H1 (cell line): ENCODE results near the gene ZDHHC3. TPM values are rescaled to one million over a fixed set of nuclear protein-coding genes. Genes with fewer than 3 reads are reported as not detected.

Experiments used
- ASH2L ChIP-seq: fragments of 200-600, 300-600 bp; sonication (generic); IDR thresholded peaks from one replicate; pipeline ENCODE4 v1.7.1; 2017; ENCODE audit warnings: low read length
- BRCA1 ChIP-seq: IDR thresholded peaks from 2 replicates; pipeline ENCODE4 v1.6.1; 2012; ENCODE audit warnings: low read depth, low read length, improper control_type of control experiment
- CHD2 ChIP-seq: IDR thresholded peaks from 2 replicates; pipeline ENCODE4 v1.6.1; 2012; ENCODE audit warnings: low read length, improper control_type of control experiment
- JUN ChIP-seq: IDR thresholded peaks from 2 replicates; pipeline ENCODE4 v1.6.1; 2011; ENCODE audit warnings: low read depth, mild to moderate bottlenecking, improper control_type of control experiment, low read length
- NANOG ChIP-seq: IDR thresholded peaks from 2 replicates; pipeline ENCODE4 v1.6.1; 2011; ENCODE audit warnings: low read length, low read depth, mild to moderate bottlenecking, inconsistent platforms; ENCODE audit not compliant: insufficient read depth, poor library complexity, severe bottlenecking
- PHF8 ChIP-seq: fragments of 200-600 bp; sonication (generic); conservative IDR thresholded peaks from 2 replicates; pipeline ENCODE4 v1.7.1; 2012; ENCODE audit warnings: low read depth, mild to moderate bottlenecking, inconsistent platforms, low read length, moderate library complexity
- RNF2 ChIP-seq: fragments of 200-900, 300-1000 bp; sonication (generic); IDR thresholded peaks from 2 replicates; pipeline ENCODE4 v1.7.1; 2016; ENCODE audit warnings: borderline replicate concordance, low read depth, mild to moderate bottlenecking, antibody characterized with exemption, low read length; ENCODE audit not compliant: poor library complexity, severe bottlenecking; ENCODE audit errors: missing control alignments
- polyA plus RNA-seq, 7 experiments: library from polyadenylated mRNA; depleted of rRNA in 3 of 7; stranded (reverse) in 5 of 7; unstranded in 2 of 7; fragments of >200 nt in 5 of 7; fragments of 200-250 nt in 2 of 7; gene quantifications; 1 replicate in 5 of 7; 2 replicates in 1 of 7; 4 replicates in 1 of 7; pipeline versions ENCODE4 v1.2.1 to v1.2.3, GENCODE V29; 2011 to 2013; ENCODE audit warnings: missing spikeins in 2 of 7, mixed read lengths in 2 of 7
- total RNA-seq: library from RNA; stranded (reverse); fragmentation: NEBNext Ultra II Directional; extraction: Animal tissue kit (Norgen Biotek cat#: 25700); gene quantifications from 2 replicates; pipeline ENCODE4 v1.2.1, GENCODE V29; 2021
- TF ChIP-seq, protein P1 (sequence below), 3 experiments: IDR thresholded peaks; 1 replicate in 2 of 3; 2 replicates in 1 of 3; pipeline versions ENCODE4 v1.5.1 to v1.6.1; 2011; ENCODE audit warnings: low read length in 3 of 3, mild to moderate bottlenecking in 3 of 3, inconsistent platforms in 2 of 3, low read depth in 1 of 3, moderate library complexity in 1 of 3; ENCODE audit not compliant: insufficient read depth in 1 of 3; ENCODE audit errors: control extremely low read depth in 1 of 3
- TF ChIP-seq, protein P2 (sequence below): IDR thresholded peaks from 2 replicates; pipeline ENCODE4 v1.6.1; 2012; ENCODE audit warnings: inconsistent platforms

ZDHHC3 gene
- total and polyA plus RNA-seq, 2 of the 8 experiments (the other 6 are each of a cell fraction or from before 2014, with no cell fraction given), result 77.4 to 88.7 TPM

DNA sequence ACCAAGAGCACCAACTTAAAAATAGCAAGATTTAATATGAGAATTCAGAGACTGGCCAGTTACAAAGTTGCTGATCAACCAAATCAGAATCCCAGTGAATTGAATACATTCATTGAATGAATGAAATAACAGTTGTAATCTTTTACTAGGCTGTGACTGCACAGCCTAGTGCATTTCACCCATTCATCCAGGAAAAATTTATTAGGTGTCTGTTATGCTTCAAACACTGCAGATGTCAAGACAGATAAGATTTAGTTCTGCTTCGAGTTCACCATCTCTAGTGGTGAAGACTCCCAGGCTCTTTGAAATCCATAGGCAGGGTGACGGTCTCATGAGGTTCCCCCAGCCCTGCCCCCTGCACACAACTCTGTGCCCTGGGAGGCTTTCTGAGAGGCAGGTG is 72.7 kb downstream of the ZDHHC3 start (continued):
- TF ChIP-seq, protein P1, sequence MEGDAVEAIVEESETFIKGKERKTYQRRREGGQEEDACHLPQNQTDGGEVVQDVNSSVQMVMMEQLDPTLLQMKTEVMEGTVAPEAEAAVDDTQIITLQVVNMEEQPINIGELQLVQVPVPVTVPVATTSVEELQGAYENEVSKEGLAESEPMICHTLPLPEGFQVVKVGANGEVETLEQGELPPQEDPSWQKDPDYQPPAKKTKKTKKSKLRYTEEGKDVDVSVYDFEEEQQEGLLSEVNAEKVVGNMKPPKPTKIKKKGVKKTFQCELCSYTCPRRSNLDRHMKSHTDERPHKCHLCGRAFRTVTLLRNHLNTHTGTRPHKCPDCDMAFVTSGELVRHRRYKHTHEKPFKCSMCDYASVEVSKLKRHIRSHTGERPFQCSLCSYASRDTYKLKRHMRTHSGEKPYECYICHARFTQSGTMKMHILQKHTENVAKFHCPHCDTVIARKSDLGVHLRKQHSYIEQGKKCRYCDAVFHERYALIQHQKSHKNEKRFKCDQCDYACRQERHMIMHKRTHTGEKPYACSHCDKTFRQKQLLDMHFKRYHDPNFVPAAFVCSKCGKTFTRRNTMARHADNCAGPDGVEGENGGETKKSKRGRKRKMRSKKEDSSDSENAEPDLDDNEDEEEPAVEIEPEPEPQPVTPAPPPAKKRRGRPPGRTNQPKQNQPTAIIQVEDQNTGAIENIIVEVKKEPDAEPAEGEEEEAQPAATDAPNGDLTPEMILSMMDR (IDR thresholded peaks at IDR 0.05; ENCODE audit: control extremely low read depth in 1 of 3, insufficient read depth in 1 of 3, low read depth in 1 of 3, low read length in 3 of 3), result no peak
- TF ChIP-seq NANOG, result no peak
- TF ChIP-seq ASH2L, result no peak
- TF ChIP-seq, protein P2, sequence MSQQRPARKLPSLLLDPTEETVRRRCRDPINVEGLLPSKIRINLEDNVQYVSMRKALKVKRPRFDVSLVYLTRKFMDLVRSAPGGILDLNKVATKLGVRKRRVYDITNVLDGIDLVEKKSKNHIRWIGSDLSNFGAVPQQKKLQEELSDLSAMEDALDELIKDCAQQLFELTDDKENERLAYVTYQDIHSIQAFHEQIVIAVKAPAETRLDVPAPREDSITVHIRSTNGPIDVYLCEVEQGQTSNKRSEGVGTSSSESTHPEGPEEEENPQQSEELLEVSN, result no peak
- TF ChIP-seq BRCA1, result no peak
- no peak for TF ChIP-seq CHD2
- TF ChIP-seq JUN, result no peak
- TF ChIP-seq PHF8, result no peak
- no peak for TF ChIP-seq RNF2
